ENCODE results near the gene FOXK2. TPM values are rescaled to one million over a fixed set of nuclear protein-coding genes. Genes with fewer than 3 reads are reported as not detected.
"Not testable (repeated sequence)": the region's sequence is repeated elsewhere in the genome, so short reads cannot be mapped to it uniquely, and the experiment has no call there.

FOXK2 gene
- total RNA-seq, 1 donor from 2014 or later = 55.5 TPM

GRCh38 chr17:82503094-82503727 is 16.3 kb upstream of the FOXK2 start:
- Histone ChIP-seq H3K4me1 (peaks cover 2% of the 10 kb centered on the region), H3K4me3 (no peak overlapping the region), H3K9me3 (no peaks in the 10 kb centered on the region), H3K27ac (no peak overlapping the region), H3K36me3 (no peaks in the 10 kb centered on the region), H3K27me3 (no peaks in the 10 kb centered on the region)
- no peak for DNase-seq (ENCODE audit: extremely low spot score in 2 of 2)
- TF ChIP-seq POLR2A (IDR thresholded peaks at IDR 0.05) (no peak), POLR2AphosphoS5 (IDR thresholded peaks at IDR 0.05; ENCODE audit: insufficient read depth in 1 of 2, low read depth in 1 of 2) (no peak)
- intact Hi-C loops (cut with DNase I) = no loop called here

- TF ChIP-seq CTCF (IDR thresholded peaks at IDR 0.05) (no peak), POLR2AphosphoS5 (IDR thresholded peaks at IDR 0.05; ENCODE audit: insufficient read depth in 1 of 2, low read depth in 1 of 2) (no peak), POLR2A (IDR thresholded peaks at IDR 0.05) (no peak)
- H3K4me3 ChIP-seq = no peak overlapping the region
Measured at GRCh38 chr17:82503728-82504308, 15.7 kb upstream of the FOXK2 start.

GRCh38 chr17:82505296-82505695 is 14.2 kb upstream of the FOXK2 start:
- TF ChIP-seq CTCF (IDR thresholded peaks at IDR 0.05) = no peak
- TF ChIP-seq POLR2A (IDR thresholded peaks at IDR 0.05) = no peak
- no peak for DNase-seq (ENCODE audit: extremely low spot score in 2 of 2)
- intact Hi-C loops (cut with DNase I) = no loop called here

More at GRCh38 chr17:82503728-82504308, 15.7 kb upstream of the FOXK2 start:
- DNase-seq (ENCODE audit: extremely low spot score in 2 of 2) = no peak
- Histone ChIP-seq H3K27me3 (no peaks in the 10 kb centered on the region), H3K36me3 (no peaks in the 10 kb centered on the region), H3K27ac (no peak overlapping the region), H3K9me3 (no peaks in the 10 kb centered on the region), H3K4me1 (no peaks in the 10 kb centered on the region)
- intact Hi-C loops (cut with DNase I) = no loop called here

GRCh38 chr17:82506402-82506801 is 13.1 kb upstream of the FOXK2 start:
- H3K9me3 ChIP-seq; intact Hi-C loops (cut with DNase I); H3K27me3 ChIP-seq; H3K4me3 ChIP-seq; H3K27ac ChIP-seq; DNase-seq (ENCODE audit: extremely low spot score in 2 of 2); H3K36me3 ChIP-seq; H3K4me1 ChIP-seq: not testable (repeated sequence)

More at GRCh38 chr17:82505296-82505695, 14.2 kb upstream of the FOXK2 start:
- no peak overlapping the region for H3K27ac ChIP-seq
- no peaks in the 10 kb centered on the region for H3K4me1 ChIP-seq
- H3K36me3 ChIP-seq = no peaks in the 10 kb centered on the region
- no peaks in the 10 kb centered on the region for H3K9me3 ChIP-seq
- H3K4me3 ChIP-seq = no peak overlapping the region
- no peaks in the 10 kb centered on the region for H3K27me3 ChIP-seq

GRCh38 chr17:82507631-82508175 is 11.8 kb upstream of the FOXK2 start:
- intact Hi-C loops (cut with DNase I) = no loop called here
- Histone ChIP-seq H3K27me3 (no peaks in the 10 kb centered on the region), H3K4me3 (no peak overlapping the region), H3K36me3 (no peaks in the 10 kb centered on the region), H3K27ac (no peak overlapping the region), H3K9me3 (no peaks in the 10 kb centered on the region), H3K4me1 (no peaks in the 10 kb centered on the region)
- no peak for DNase-seq (ENCODE audit: extremely low spot score in 2 of 2)
- TF ChIP-seq POLR2A (IDR thresholded peaks at IDR 0.05) = no peak
- TF ChIP-seq POLR2AphosphoS5 (IDR thresholded peaks at IDR 0.05; ENCODE audit: insufficient read depth in 1 of 2, low read depth in 1 of 2) = no peak
- no peak for TF ChIP-seq CTCF (IDR thresholded peaks at IDR 0.05)

- H3K4me3 ChIP-seq; H3K27me3 ChIP-seq; H3K4me1 ChIP-seq; intact Hi-C loops (cut with DNase I); H3K36me3 ChIP-seq; DNase-seq (ENCODE audit: extremely low spot score in 2 of 2); H3K27ac ChIP-seq; H3K9me3 ChIP-seq: not testable (repeated sequence)
Measured at GRCh38 chr17:82511642-82512041, 7.9 kb upstream of the FOXK2 start.

- H3K4me3 ChIP-seq; intact Hi-C loops (cut with DNase I); H3K4me1 ChIP-seq; H3K27ac ChIP-seq; DNase-seq (ENCODE audit: extremely low spot score in 2 of 2); H3K9me3 ChIP-seq; H3K36me3 ChIP-seq; H3K27me3 ChIP-seq: not testable (repeated sequence)
Measured at GRCh38 chr17:82513864-82514263, 5.7 kb upstream of the FOXK2 start.
